PFSK-1 (cell line): Measurements from ENCODE around the gene LYRM9.

Experiments used
- SIN3A ChIP-seq: IDR thresholded peaks from 2 replicates; pipeline ENCODE4 v1.6.1; 2012; ENCODE audit warnings: mild to moderate bottlenecking, low read length, moderate library complexity, borderline replicate concordance; ENCODE audit not compliant: insufficient read depth
- TAF1 ChIP-seq: IDR thresholded peaks from 2 replicates; pipeline ENCODE4 v1.6.1; 2012; ENCODE audit warnings: low read length, control low read depth, borderline replicate concordance; ENCODE audit not compliant: insufficient read depth
- TF ChIP-seq, protein P1 (sequence below), 2 experiments: IDR thresholded peaks; 2 replicates each; pipeline versions ENCODE4 v1.6.1 to v1.8.0; 2011 to 2012; ENCODE audit warnings: low read depth in 2 of 2, low read length in 2 of 2, control low read depth in 1 of 2, inconsistent platforms in 1 of 2, mild to moderate bottlenecking in 1 of 2, moderate library complexity in 1 of 2; ENCODE audit not compliant: insufficient read depth in 1 of 2

DNA sequence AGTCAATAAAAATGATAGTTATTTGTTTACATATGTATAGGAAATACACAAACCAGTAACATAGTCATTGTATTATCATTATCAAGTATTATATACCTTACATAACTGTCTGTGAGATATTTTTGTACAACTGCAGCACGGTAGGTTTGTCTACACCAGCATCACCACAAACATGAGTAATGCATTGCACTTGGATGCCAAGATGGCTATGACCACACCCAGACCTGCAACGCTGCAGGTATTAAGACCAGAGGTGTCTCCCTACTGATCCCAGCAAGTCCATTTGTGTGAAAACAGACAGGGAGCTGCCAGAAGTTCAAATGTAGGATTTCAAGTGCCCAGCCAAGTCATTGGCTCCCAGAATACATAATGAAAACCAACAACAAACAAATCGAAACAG, 58.6 kb downstream of the LYRM9 start:
- TF ChIP-seq, protein P1, sequence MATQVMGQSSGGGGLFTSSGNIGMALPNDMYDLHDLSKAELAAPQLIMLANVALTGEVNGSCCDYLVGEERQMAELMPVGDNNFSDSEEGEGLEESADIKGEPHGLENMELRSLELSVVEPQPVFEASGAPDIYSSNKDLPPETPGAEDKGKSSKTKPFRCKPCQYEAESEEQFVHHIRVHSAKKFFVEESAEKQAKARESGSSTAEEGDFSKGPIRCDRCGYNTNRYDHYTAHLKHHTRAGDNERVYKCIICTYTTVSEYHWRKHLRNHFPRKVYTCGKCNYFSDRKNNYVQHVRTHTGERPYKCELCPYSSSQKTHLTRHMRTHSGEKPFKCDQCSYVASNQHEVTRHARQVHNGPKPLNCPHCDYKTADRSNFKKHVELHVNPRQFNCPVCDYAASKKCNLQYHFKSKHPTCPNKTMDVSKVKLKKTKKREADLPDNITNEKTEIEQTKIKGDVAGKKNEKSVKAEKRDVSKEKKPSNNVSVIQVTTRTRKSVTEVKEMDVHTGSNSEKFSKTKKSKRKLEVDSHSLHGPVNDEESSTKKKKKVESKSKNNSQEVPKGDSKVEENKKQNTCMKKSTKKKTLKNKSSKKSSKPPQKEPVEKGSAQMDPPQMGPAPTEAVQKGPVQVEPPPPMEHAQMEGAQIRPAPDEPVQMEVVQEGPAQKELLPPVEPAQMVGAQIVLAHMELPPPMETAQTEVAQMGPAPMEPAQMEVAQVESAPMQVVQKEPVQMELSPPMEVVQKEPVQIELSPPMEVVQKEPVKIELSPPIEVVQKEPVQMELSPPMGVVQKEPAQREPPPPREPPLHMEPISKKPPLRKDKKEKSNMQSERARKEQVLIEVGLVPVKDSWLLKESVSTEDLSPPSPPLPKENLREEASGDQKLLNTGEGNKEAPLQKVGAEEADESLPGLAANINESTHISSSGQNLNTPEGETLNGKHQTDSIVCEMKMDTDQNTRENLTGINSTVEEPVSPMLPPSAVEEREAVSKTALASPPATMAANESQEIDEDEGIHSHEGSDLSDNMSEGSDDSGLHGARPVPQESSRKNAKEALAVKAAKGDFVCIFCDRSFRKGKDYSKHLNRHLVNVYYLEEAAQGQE (IDR thresholded peaks at IDR 0.05; ENCODE audit: insufficient read depth in 1 of 2, low read depth in 2 of 2, low read length in 2 of 2): no peak
- TF ChIP-seq SIN3A (no peak), TAF1 (no peak)
